Keratinocyte (primary cell): ENCODE data around the gene EPHB1. TPM values are rescaled to one million over a fixed set of nuclear protein-coding genes. Genes with fewer than 3 reads are reported as not detected.

Experiments
- DNase-seq: peaks from one replicate; pipeline ENCODE4 v3.0.0-alpha.2; 2011; ENCODE audit warnings: low read depth, missing footprints, low spot score
- FAIRE-seq: peaks from 2 replicates; lab custom pipeline; 2011; peaks lifted over from hg19 to GRCh38; lab: Jason Lieb, UNC
- H2AFZ ChIP-seq: 2 replicates; pipeline ENCODE4 v1.6.0; 2012; ENCODE audit warnings: low read length, control low read depth, inconsistent platforms; ENCODE audit not compliant: control insufficient read depth
- H3K27ac ChIP-seq: 2 replicates; pipeline ENCODE4 v1.5.1; 2011; ENCODE audit warnings: low read length; ENCODE audit not compliant: control insufficient read depth, insufficient read depth
- H3K27me3 ChIP-seq: 3 replicates; pipeline ENCODE4 v1.6.0; 2011; ENCODE audit warnings: low read length; ENCODE audit not compliant: control insufficient read depth, insufficient read depth; ENCODE audit errors: extremely low read depth
- H3K36me3 ChIP-seq, 2 experiments: 2 replicates in 1 of 2; 3 replicates in 1 of 2; pipeline ENCODE4 v1.5.1; 2011; ENCODE audit warnings: low read length in 2 of 2, mild to moderate bottlenecking in 1 of 2; ENCODE audit not compliant: control insufficient read depth in 2 of 2, insufficient read depth in 2 of 2; ENCODE audit errors: extremely low read depth in 1 of 2
- H3K4me1 ChIP-seq: 3 replicates; pipeline ENCODE4 v1.5.1; 2011; ENCODE audit warnings: low read length; ENCODE audit not compliant: control insufficient read depth, insufficient read depth; ENCODE audit errors: extremely low read depth
- H3K4me2 ChIP-seq: 3 replicates; pipeline ENCODE4 v1.6.0; 2011; ENCODE audit warnings: low read depth, low read length; ENCODE audit not compliant: control insufficient read depth, insufficient read depth; ENCODE audit errors: extremely low read depth
- H3K4me3 ChIP-seq, 3 experiments: fragments of 200-600 bp in 1 of 3; sonication (generic) in 1 of 3; 2 replicates in 2 of 3; 3 replicates in 1 of 3; pipeline ENCODE4 v1.5.1; 2011 to 2016; ENCODE audit warnings: low read length in 3 of 3, mild to moderate bottlenecking in 3 of 3, control low read depth in 2 of 3, inconsistent platforms in 1 of 3, low read depth in 1 of 3, mixed read lengths in 1 of 3, mixed run types in 1 of 3, moderate library complexity in 1 of 3; ENCODE audit not compliant: control insufficient read depth in 2 of 3, insufficient read depth in 2 of 3; ENCODE audit errors: extremely low read depth in 1 of 3
- H3K79me2 ChIP-seq: 2 replicates; pipeline ENCODE4 v1.6.0; 2012; ENCODE audit warnings: low read length; ENCODE audit not compliant: control insufficient read depth, insufficient read depth
- H3K9ac ChIP-seq: 3 replicates; pipeline ENCODE4 v1.6.0; 2011; ENCODE audit warnings: low read length; ENCODE audit not compliant: control insufficient read depth, insufficient read depth; ENCODE audit errors: extremely low read depth
- H3K9me1 ChIP-seq: 3 replicates; pipeline ENCODE4 v1.6.0; 2011; ENCODE audit warnings: low read length; ENCODE audit not compliant: control insufficient read depth, insufficient read depth; ENCODE audit errors: extremely low read depth
- H3K9me3 ChIP-seq: 2 replicates; pipeline ENCODE4 v1.5.1; 2012; ENCODE audit warnings: low read depth, low read length; ENCODE audit not compliant: control insufficient read depth
- H4K20me1 ChIP-seq: 3 replicates; pipeline ENCODE4 v1.6.0; 2011; ENCODE audit warnings: low read length; ENCODE audit not compliant: control insufficient read depth, insufficient read depth; ENCODE audit errors: extremely low read depth
- CTCF ChIP-seq, 3 experiments: IDR thresholded peaks in 1 of 3; conservative IDR thresholded peaks in 1 of 3; optimal IDR thresholded peaks in 1 of 3; 2 replicates in 2 of 3; 3 replicates in 1 of 3; pipeline versions ENCODE3 to v1.5.1; 2011; ENCODE audit warnings: low read length in 3 of 3, mild to moderate bottlenecking in 3 of 3, moderate library complexity in 2 of 3, control low read depth in 1 of 3, inconsistent platforms in 1 of 3; ENCODE audit not compliant: insufficient read depth in 2 of 3; ENCODE audit errors: extremely low read depth in 1 of 3
- EZH2 ChIP-seq: IDR thresholded peaks from one replicate; pipeline ENCODE4 v1.6.1; 2012; ENCODE audit warnings: inconsistent platforms, mild to moderate bottlenecking, low read length, moderate library complexity
- dilution Hi-C: fragments of 300-500 bp; cut with MboI; formaldehyde crosslinking; loops from one replicate; pipeline ENCODE4 v1.7.0; 2020; ENCODE audit warnings: low sequenced_read_pairs; ENCODE audit not compliant: extremely low pct_ligation_motif_present
- polyA plus RNA-seq, 5 experiments: library from polyadenylated mRNA; depleted of rRNA in 3 of 5; stranded (reverse) in 3 of 5; stranded (forward) in 1 of 5; unstranded in 1 of 5; fragments of >200 nt; gene quantifications; 1 replicate in 1 of 5; 2 replicates in 3 of 5; 3 replicates in 1 of 5; pipeline versions ENCODE4 v1.2.1 to v1.2.3, GENCODE V29; 2011 to 2012; ENCODE audit warnings: missing spikeins in 2 of 5, low read depth in 1 of 5, low replicate concordance in 1 of 5

EPHB1 gene
- polyA plus RNA-seq, 1 donor (not counting 4 experiments of a cell fraction or from before 2014, with no cell fraction given), result 0.01 TPM

- Histone ChIP-seq H3K9me3 (no peaks in the 10 kb centered on the region), H3K4me2 (no peak overlapping the region), H3K79me2 (no peaks in the 10 kb centered on the region), H3K27ac (no peak overlapping the region), H2AFZ (no peak overlapping the region), H3K4me1 (no peaks in the 10 kb centered on the region), H3K9me1 (no peaks in the 10 kb centered on the region), H4K20me1 (no peaks in the 10 kb centered on the region), H3K27me3 (no peaks in the 10 kb centered on the region), H3K9ac (no peak overlapping the region), H3K36me3 (no peaks in the 10 kb centered on the region), H3K4me3 (no peak overlapping the region)
- TF ChIP-seq EZH2 (no peak), CTCF (optimal IDR thresholded peaks at IDR 0.05 in 1 of 3, IDR thresholded peaks at IDR 0.05 in 1 of 3, conservative IDR thresholded peaks at IDR 0.05 in 1 of 3; ENCODE audit: extremely low read depth in 1 of 3, insufficient read depth in 2 of 3, low read length in 3 of 3) (no peak)
- FAIRE-seq (no peak), DNase-seq (no peak)
- dilution Hi-C loops, result no loop called here
Observed at GRCh38 chr3:134922866-134923265, 127.8 kb downstream of the EPHB1 start.

GRCh38 chr3:134923286-134923685, 128.2 kb downstream of the EPHB1 start:
- Histone ChIP-seq H2AFZ (no peak overlapping the region), H3K79me2 (no peaks in the 10 kb centered on the region), H3K27ac (no peak overlapping the region), H3K9me1 (no peaks in the 10 kb centered on the region), H4K20me1 (no peaks in the 10 kb centered on the region), H3K4me1 (no peaks in the 10 kb centered on the region), H3K9ac (no peak overlapping the region), H3K27me3 (no peaks in the 10 kb centered on the region), H3K36me3 (no peaks in the 10 kb centered on the region), H3K9me3 (no peaks in the 10 kb centered on the region), H3K4me2 (no peak overlapping the region), H3K4me3 (no peak overlapping the region)
- FAIRE-seq (no peak), DNase-seq (no peak)
- TF ChIP-seq EZH2 (no peak), CTCF (optimal IDR thresholded peaks at IDR 0.05 in 1 of 3, IDR thresholded peaks at IDR 0.05 in 1 of 3, conservative IDR thresholded peaks at IDR 0.05 in 1 of 3; ENCODE audit: extremely low read depth in 1 of 3, insufficient read depth in 2 of 3, low read length in 3 of 3) (no peak)
- dilution Hi-C loops, result no loop called here
